Measurements from ENCODE around the gene ABCA4.

The ABCA4 gene

GRCh38 chr1:94079989-94080388 lies 41.0 kb downstream of the ABCA4 start:
- no peak for DNase-seq

- DNase-seq = no peak
Measured at GRCh38 chr1:94079080-94079940, 41.6 kb downstream of the ABCA4 start.

- no peak for DNase-seq
Measured at GRCh38 chr1:94072840-94073522, 48.0 kb downstream of the ABCA4 start.

- DNase-seq = no peak
Measured at GRCh38 chr1:94071976-94072375, 49.0 kb downstream of the ABCA4 start.

GRCh38 chr1:94071391-94071790 lies 49.6 kb downstream of the ABCA4 start:
- DNase-seq = no peak

- DNase-seq = no peak
Measured at GRCh38 chr1:94070865-94071264, 50.1 kb downstream of the ABCA4 start.

- DNase-seq = no peak
Measured at GRCh38 chr1:94069919-94070285, 51.0 kb downstream of the ABCA4 start.

GRCh38 chr1:94068999-94069918 lies 51.7 kb downstream of the ABCA4 start:
- DNase-seq = peak; percentile 71

- no peak for DNase-seq
Measured at GRCh38 chr1:94068096-94068998, 52.6 kb downstream of the ABCA4 start.

GRCh38 chr1:94067196-94067595 lies 53.8 kb downstream of the ABCA4 start:
- no peak for DNase-seq

- no peak for DNase-seq
Measured at GRCh38 chr1:94063379-94063778, 57.6 kb downstream of the ABCA4 start.

- DNase-seq = peak; percentile 54
Measured at GRCh38 chr1:94061513-94062443, 59.2 kb downstream of the ABCA4 start.

GRCh38 chr1:94060720-94061119 lies 60.2 kb downstream of the ABCA4 start:
- no peak for DNase-seq

GRCh38 chr1:94058766-94059165 lies 62.2 kb downstream of the ABCA4 start:
- no peak for DNase-seq

- DNase-seq = no peak
Measured at GRCh38 chr1:94056996-94057395, 64.0 kb downstream of the ABCA4 start.

- no peak for DNase-seq
Measured at GRCh38 chr1:94056171-94056570, 64.8 kb downstream of the ABCA4 start.

GRCh38 chr1:94055459-94056122 lies 65.4 kb downstream of the ABCA4 start:
- DNase-seq = no peak

- no peak for DNase-seq
Measured at GRCh38 chr1:94050675-94051074, 70.3 kb downstream of the ABCA4 start.

GRCh38 chr1:94050254-94050653 lies 70.7 kb downstream of the ABCA4 start:
- DNase-seq = no peak

- no peak for DNase-seq
Measured at GRCh38 chr1:94049791-94050190, 71.2 kb downstream of the ABCA4 start.

All from NCI-H345 (cell line).